HG03196 (cell line): ENCODE measurements around the gene MTM1.
A peak's percentile ranks its signal among the peaks of the same experiment; 100 is the strongest.

ENCODE experiments used
- ATAC-seq: cut with Tn5 transposase; IDR thresholded peaks from one replicate; pipeline ENCODE4 v1.9.1; 2021; ENCODE audit not compliant: unreplicated experiment

MTM1 gene

DNA sequence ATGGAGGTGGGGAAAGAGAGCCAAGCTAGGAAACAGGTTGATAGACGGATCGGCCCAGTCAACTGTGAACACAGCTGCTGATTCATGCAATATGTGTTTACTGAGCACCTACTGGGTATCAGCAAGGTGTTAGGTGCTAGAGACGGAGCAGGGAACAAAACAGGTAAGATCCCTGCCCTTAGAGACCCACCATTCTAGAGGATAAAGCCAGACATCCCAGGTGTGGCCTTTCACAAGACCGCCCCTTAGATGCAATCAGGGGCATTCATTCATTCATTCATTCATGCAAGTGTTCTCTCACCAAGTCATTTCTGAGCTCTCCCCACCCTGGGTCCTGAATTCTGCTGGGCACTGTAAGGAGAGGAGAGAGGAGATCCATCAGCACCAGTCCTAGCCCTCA, 20.2 kb upstream of the MTM1 start:
- no peak for ATAC-seq

DNA sequence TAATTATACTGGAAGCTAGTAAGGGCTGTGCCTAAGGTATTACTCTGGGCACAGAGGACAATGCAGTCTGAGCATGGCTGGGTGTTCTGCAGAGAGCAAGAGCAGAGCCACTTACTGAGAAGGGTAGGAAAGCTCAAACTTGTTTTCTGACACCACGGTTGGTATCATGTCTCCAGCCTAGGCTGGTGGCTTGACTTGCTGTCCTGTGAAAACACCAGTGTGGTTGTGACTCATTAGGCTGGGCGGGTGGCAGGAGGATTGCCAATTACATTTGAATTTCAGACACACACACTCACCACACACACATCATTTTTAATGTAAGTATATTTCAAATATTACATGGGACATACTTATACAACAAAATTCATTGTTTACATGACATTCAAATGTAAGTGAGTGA, 19.7 kb upstream of the MTM1 start:
- ATAC-seq, result no peak

GRCh38 chrX:150551963-150552362, 16.5 kb upstream of the MTM1 start:
- no peak for ATAC-seq

GRCh38 chrX:150558424-150558823, 10.0 kb upstream of the MTM1 start:
- no peak for ATAC-seq

GRCh38 chrX:150564838-150565237, 3.6 kb upstream of the MTM1 start:
- no peak for ATAC-seq

DNA sequence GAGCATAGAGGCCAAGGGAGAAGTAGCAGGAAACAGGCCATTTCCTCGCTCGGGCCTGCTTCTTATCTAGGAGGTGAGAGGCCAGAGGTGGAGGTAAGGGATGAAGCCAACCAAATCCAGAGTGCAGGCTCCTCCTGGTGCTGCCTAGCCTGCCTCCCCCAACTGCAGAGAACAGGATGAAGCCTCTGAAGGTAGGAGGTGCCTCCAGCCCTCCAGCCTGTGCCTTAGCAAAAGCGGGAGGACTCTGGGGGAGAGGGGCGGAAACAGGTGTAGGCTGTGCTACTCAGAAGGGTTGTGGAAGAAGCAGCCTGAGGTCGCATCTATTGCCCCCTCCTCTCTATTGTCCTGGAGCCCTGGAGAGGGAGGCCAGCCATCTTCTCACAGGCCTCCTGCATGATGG, 2.9 kb upstream of the MTM1 start:
- ATAC-seq, result no peak

- no peak for ATAC-seq
Observed at GRCh38 chrX:150566734-150567182, 1.7 kb upstream of the MTM1 start.

DNA sequence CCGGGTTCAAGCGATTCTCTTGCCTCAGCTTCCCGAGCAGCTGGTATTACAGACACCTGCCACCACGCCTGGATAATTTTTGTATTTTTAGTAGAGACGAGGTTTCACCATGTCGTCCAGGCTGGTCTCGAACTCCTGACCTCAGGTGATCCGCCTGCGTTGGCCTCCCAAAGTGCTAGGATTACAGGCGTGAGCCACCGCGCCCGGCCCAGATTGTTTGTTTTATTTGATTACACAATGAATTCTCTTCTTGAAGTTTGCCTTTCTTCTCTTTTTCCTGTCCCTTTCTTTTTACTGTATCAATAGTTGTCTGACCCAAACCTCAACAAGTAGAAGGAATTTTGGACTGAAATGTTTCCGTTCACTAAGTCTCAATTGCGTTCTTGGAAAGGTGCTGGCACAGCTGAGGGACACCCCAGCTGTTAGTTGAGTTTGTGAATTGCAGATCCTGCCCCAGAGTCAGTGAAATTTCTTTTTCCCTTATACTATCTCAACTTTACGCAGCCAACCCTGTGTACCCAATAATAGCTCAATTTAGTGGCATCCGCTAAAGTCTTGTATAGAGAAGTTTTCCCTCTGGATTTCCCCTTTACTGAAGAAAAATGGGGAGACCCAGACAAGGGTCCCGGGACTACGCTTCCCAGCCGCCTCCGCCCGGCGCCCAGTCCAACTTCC, 639 bp upstream of the MTM1 start:
- ATAC-seq, result no peak

DNA sequence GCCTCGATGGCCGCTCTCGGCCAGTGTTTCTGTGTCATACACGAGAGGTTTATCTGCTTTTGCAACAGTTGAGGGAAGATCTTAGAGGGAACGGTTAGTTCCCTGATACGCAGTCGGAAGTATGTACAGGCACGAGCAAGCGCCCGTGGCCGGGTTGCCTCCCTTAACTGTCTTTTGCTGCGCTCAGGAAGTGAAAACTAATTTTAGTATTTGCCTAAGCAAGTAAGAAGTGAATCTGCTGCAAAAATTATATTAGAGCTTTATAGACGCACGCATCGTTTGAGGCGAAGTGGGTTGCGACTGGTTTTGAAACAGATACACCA, 695 bp downstream of the MTM1 start:
- peak; percentile 26 for ATAC-seq

DNA sequence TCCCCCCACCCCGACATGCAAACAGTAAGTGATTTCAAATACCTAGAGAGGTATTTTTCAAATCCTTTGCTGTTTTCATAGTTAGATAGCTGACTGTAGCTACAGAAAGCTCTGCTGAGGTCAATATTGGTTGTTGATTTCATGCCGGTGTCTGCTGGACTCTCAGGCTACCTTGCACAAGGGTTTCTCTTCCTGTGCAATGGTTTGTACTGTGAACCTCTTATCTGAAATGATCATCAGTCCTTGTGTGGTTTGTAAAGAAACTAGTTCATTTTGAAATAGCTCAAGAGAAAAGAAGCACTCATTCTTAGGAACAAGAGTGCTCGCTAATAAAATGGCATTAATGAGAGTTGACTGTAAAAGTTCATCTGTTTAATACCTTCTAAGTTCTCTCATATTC, 2.1 kb downstream of the MTM1 start:
- no peak for ATAC-seq

DNA sequence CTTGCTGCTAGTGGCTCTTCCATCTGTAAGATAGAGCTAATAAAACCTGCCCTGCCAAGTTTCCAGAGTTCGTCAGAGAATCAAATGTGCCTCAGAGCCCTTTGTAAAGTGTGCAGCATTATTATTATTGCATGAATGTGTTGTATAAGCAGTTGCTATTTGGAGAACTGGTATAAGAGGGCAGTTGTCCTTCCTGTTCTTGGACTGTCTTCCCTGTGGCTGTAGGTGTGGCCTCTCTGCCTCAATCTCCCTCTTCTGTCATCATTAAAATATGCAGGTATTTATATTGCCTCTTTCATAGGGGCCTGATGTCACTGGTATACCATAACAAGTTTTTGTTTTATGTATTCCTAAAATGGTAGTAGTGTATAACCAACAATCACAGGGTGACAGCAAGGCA, 3.8 kb downstream of the MTM1 start:
- ATAC-seq, result no peak

GRCh38 chrX:150573106-150573505, 4.7 kb downstream of the MTM1 start:
- ATAC-seq, result no peak

- ATAC-seq, result no peak
Observed at GRCh38 chrX:150573702-150574101, 5.3 kb downstream of the MTM1 start.

DNA sequence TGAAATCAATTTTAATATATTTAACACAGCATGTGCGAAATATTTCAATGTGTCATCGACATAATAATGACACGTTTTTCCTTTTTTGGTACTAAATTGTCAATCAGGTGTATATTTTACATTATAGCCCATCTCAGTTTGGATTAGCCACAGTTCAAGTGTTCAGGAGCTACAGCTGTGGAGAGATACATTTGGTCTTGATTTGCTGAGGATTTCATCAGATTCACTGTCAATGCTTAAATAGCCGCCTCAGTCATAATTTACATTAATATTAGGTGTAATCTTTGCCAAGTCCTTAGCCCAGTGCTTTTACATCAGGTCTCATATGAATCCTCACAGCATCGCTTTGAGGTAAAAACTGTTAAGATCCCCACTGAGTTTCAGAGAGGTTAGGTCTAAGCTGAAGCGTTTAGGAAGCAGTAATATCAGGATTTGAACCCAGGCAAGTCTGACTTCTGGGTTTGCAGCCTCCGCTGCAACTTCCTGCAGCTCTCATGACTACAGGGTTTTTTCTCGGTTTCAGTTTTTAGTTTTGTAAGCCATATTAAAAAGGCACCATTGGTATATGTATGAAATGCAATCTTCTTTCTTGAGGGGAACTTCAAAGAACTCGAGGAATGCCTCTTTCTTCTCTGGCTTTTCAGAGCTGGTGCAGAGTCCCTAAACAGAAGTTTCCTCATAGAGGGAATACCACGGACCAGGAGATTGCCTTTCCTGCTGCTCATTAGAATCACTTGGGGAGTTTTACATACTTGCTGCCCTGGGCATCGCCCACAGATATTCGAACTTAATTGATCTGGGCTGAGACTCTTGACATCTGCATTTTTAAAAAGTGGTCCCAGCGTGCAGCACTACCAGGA, 6.4 kb downstream of the MTM1 start:
- ATAC-seq, result peak; percentile 66

DNA sequence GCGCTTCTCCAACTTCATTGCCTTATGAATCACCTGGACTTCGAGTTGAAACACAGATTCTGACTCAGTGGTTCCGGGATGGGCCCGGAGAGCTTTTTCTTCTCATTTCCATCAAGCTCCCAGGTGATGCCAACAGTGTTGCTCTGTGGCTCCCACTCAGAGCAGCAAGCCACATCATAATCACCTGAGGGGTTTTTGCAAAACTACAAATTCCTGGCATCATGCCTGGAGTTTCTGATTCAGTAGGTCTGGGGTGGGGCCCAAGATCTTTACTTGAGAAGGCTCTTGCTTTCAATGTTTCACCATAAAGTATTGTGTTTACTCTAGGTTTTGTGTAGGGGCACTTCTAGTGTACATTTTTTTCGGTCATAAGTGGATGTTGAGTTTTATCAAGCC, 7.0 kb downstream of the MTM1 start:
- no peak for ATAC-seq

GRCh38 chrX:150577174-150577573, 8.8 kb downstream of the MTM1 start:
- no peak for ATAC-seq

- ATAC-seq, result no peak
Observed at GRCh38 chrX:150581093-150581775, 12.8 kb downstream of the MTM1 start.

DNA sequence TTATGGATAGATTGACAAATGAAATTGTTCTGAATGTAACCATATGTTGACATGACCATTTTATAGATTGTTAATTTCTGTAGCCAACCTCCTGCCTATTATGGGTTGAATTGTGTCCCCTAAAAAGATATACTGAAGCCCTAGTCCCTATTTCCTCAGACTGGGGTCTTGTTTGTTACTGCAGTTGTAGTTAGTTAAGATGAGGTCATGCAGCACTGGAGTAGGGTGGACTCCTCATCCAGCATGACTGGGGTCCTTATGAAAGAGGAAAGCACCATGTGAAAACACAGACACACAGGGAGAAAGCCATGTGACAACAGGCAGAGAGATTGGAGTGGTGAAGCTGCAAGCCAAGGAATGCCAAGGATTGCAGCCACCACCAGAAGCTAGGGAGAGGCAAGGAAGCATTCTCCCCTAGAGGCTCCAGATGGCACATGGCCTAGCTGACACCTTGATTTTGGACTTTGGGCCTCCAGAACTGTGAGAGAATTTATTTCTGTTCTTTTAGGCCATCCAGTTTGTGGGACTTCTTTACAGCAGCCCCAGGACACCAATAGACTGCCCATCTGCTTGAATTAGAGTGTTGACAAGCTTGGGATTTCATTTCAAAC, 14.0 kb downstream of the MTM1 start:
- ATAC-seq, result no peak

- no peak for ATAC-seq
Observed at GRCh38 chrX:150587585-150588503, 19.4 kb downstream of the MTM1 start.

- ATAC-seq, result no peak
Observed at GRCh38 chrX:150594584-150594983, 26.2 kb downstream of the MTM1 start.

DNA sequence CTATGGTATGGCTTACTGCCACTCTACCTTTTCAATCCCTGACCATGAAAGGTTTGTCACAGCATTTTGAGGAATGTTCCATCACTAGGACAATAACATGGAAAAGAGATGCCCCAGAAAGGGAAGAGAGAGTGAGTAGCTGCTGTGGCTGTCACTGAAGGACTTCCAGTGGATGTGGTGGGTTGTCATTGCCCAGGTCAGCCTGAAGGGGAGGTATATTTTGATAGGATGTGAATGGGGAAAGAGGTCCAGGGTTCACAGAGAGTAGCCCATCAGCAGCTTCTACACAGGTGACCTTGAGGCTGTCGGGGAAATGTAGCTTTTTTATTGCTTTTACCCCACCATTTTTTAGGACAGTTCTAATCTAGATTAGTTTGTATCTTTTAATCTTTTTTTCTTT, 30.8 kb downstream of the MTM1 start:
- ATAC-seq, result no peak
